Astrocyte (in vitro differentiated cells and primary cell): Measurements from ENCODE around the gene METTL25B. TPM values are rescaled to one million over a fixed set of nuclear protein-coding genes. Genes with fewer than 3 reads are reported as not detected.
A peak's percentile ranks its signal among the peaks of the same experiment; 100 is the strongest.

Experiments
- DNase-seq: peaks from one replicate; pipeline ENCODE4 v3.0.0-alpha.2; 2010; ENCODE audit warnings: low read depth
- FAIRE-seq: peaks from 2 replicates; lab custom pipeline; 2011; peaks lifted over from hg19 to GRCh38; lab: Jason Lieb, UNC
- H2AFZ ChIP-seq: 2 replicates; pipeline ENCODE4 v1.6.0; 2012; ENCODE audit warnings: low read depth, low read length, inconsistent platforms
- H3K27ac ChIP-seq: 2 replicates; pipeline ENCODE4 v1.5.1; 2011; ENCODE audit warnings: low read depth, low read length, inconsistent platforms
- H3K27me3 ChIP-seq: 2 replicates; pipeline ENCODE4 v1.6.0; 2011; ENCODE audit warnings: low read length, inconsistent platforms; ENCODE audit not compliant: insufficient read depth
- H3K36me3 ChIP-seq: 2 replicates; pipeline ENCODE4 v1.5.1; 2011; ENCODE audit warnings: low read length, inconsistent platforms; ENCODE audit not compliant: insufficient read depth
- H3K4me1 ChIP-seq: 2 replicates; pipeline ENCODE4 v1.5.1; 2011; ENCODE audit warnings: low read length, inconsistent platforms; ENCODE audit not compliant: insufficient read depth
- H3K4me2 ChIP-seq: 2 replicates; pipeline ENCODE4 v1.6.0; 2012; ENCODE audit warnings: low read length, inconsistent platforms
- H3K4me3 ChIP-seq: 2 replicates; pipeline ENCODE4 v1.5.1; 2011; ENCODE audit warnings: low read depth, mild to moderate bottlenecking, low read length, inconsistent platforms; ENCODE audit not compliant: insufficient read depth
- H3K79me2 ChIP-seq: 2 replicates; pipeline ENCODE4 v1.6.0; 2012; ENCODE audit warnings: mild to moderate bottlenecking, low read length, inconsistent platforms; ENCODE audit not compliant: insufficient read depth
- H3K9ac ChIP-seq: 2 replicates; pipeline ENCODE4 v1.6.0; 2012; ENCODE audit warnings: mild to moderate bottlenecking, low read length, inconsistent platforms
- H3K9me3 ChIP-seq: 2 replicates; pipeline ENCODE4 v1.5.1; 2012; ENCODE audit warnings: low read depth, mild to moderate bottlenecking, low read length, inconsistent platforms; ENCODE audit not compliant: insufficient read depth
- H4K20me1 ChIP-seq: 2 replicates; pipeline ENCODE4 v1.6.0; 2012; ENCODE audit warnings: low read length, inconsistent platforms; ENCODE audit not compliant: insufficient read depth
- H3K27ac Mint-ChIP-seq: one replicate; pipeline ENCODE4 v1.8.0; 2021; ENCODE audit warnings: mild to moderate bottlenecking, mixed read lengths; ENCODE audit not compliant: unreplicated experiment
- H3K27me3 Mint-ChIP-seq: one replicate; pipeline ENCODE4 v1.8.0; 2021; ENCODE audit warnings: low read depth, mixed read lengths; ENCODE audit not compliant: unreplicated experiment
- H3K36me3 Mint-ChIP-seq: one replicate; pipeline ENCODE4 v1.8.0; 2021; ENCODE audit warnings: low read depth, mixed read lengths; ENCODE audit not compliant: unreplicated experiment
- H3K4me1 Mint-ChIP-seq: one replicate; pipeline ENCODE4 v1.8.0; 2021; ENCODE audit warnings: low read depth, mixed read lengths; ENCODE audit not compliant: unreplicated experiment
- H3K4me3 Mint-ChIP-seq: one replicate; pipeline ENCODE4 v1.8.0; 2021; ENCODE audit warnings: mild to moderate bottlenecking, moderate library complexity, mixed read lengths; ENCODE audit not compliant: unreplicated experiment
- H3K9me3 Mint-ChIP-seq: one replicate; pipeline ENCODE4 v1.8.0; 2021; ENCODE audit warnings: mild to moderate bottlenecking, mixed read lengths; ENCODE audit not compliant: unreplicated experiment
- CTCF ChIP-seq: IDR thresholded peaks from 2 replicates; pipeline ENCODE4 v1.5.1; 2011; ENCODE audit warnings: low read depth, mild to moderate bottlenecking, inconsistent platforms, low read length, moderate library complexity; ENCODE audit not compliant: insufficient read depth
- EZH2 ChIP-seq: IDR thresholded peaks from 2 replicates; pipeline ENCODE4 v1.6.1; 2012; ENCODE audit warnings: mild to moderate bottlenecking, low read length, inconsistent platforms; ENCODE audit not compliant: insufficient read depth
- total RNA-seq: library from RNA; stranded (reverse); gene quantifications from 2 replicates; pipeline ENCODE4 v1.2.1, GENCODE V29; 2021

METTL25B gene
- total RNA-seq, 1 donor from 2014 or later: 9.9 TPM

- peak overlapping the region; percentile 47 for H3K4me2 ChIP-seq
- H3K27ac Mint-ChIP-seq: no peak overlapping the region
- H3K36me3 Mint-ChIP-seq: peaks cover 5% of the 10 kb centered on the region
- DNase-seq (peak; percentile 57), FAIRE-seq (no peak)
- H3K4me1 Mint-ChIP-seq: peaks cover 31% of the 10 kb centered on the region
- H3K9me3 ChIP-seq: no peaks in the 10 kb centered on the region
- peak overlapping the region; percentile 10 for H3K9ac ChIP-seq
- no peaks in the 10 kb centered on the region for H3K36me3 ChIP-seq
- no peaks in the 10 kb centered on the region for H3K9me3 Mint-ChIP-seq
- no peak for TF ChIP-seq EZH2
- TF ChIP-seq CTCF: no peak
- H3K4me3 ChIP-seq: no peak overlapping the region
- no peak overlapping the region for H3K4me3 Mint-ChIP-seq
- H3K79me2 ChIP-seq: no peaks in the 10 kb centered on the region
- no peak overlapping the region for H2AFZ ChIP-seq
- H3K27me3 Mint-ChIP-seq: no peaks in the 10 kb centered on the region
- peaks cover 65% of the 10 kb centered on the region for H3K4me1 ChIP-seq
- H3K27ac ChIP-seq: no peak overlapping the region
- H4K20me1 ChIP-seq: no peaks in the 10 kb centered on the region
- no peaks in the 10 kb centered on the region for H3K27me3 ChIP-seq
Observed at GRCh38 chr1:156709757-156710489, 18.3 kb upstream of the METTL25B start.

GRCh38 chr1:156711011-156711817 lies 17.1 kb upstream of the METTL25B start:
- FAIRE-seq (no peak), DNase-seq (no peak)
- H4K20me1 ChIP-seq: no peaks in the 10 kb centered on the region
- H3K27me3 ChIP-seq: no peaks in the 10 kb centered on the region
- no peaks in the 10 kb centered on the region for H3K79me2 ChIP-seq
- peaks cover 52% of the 10 kb centered on the region for H3K4me1 ChIP-seq
- Mint-ChIP-seq H3K27ac (peak overlapping the region; percentile 41), H3K27me3 (no peaks in the 10 kb centered on the region), H3K36me3 (peaks cover 13% of the 10 kb centered on the region), H3K9me3 (no peaks in the 10 kb centered on the region), H3K4me1 (peaks cover 31% of the 10 kb centered on the region), H3K4me3 (no peak overlapping the region)
- H3K4me3 ChIP-seq: no peak overlapping the region
- H3K4me2 ChIP-seq: peak overlapping the region; percentile 47
- H2AFZ ChIP-seq: no peak overlapping the region
- no peaks in the 10 kb centered on the region for H3K9me3 ChIP-seq
- H3K36me3 ChIP-seq: no peaks in the 10 kb centered on the region
- no peak for TF ChIP-seq EZH2
- no peak for TF ChIP-seq CTCF
- H3K9ac ChIP-seq: no peak overlapping the region
- no peak overlapping the region for H3K27ac ChIP-seq
